HK-2 (cell line): ENCODE data around the gene NPIPA5.
A peak's percentile ranks its signal among the peaks of the same experiment; 100 is the strongest.
"Not testable (repeated sequence)": the region's sequence is repeated elsewhere in the genome, so short reads cannot be mapped to it uniquely, and the experiment has no call there.

ENCODE experiments used
- DNase-seq: peaks from one replicate; pipeline ENCODE4 v3.0.0-alpha.2; 2018; ENCODE audit not compliant: unreplicated experiment

NPIPA5 gene

DNA sequence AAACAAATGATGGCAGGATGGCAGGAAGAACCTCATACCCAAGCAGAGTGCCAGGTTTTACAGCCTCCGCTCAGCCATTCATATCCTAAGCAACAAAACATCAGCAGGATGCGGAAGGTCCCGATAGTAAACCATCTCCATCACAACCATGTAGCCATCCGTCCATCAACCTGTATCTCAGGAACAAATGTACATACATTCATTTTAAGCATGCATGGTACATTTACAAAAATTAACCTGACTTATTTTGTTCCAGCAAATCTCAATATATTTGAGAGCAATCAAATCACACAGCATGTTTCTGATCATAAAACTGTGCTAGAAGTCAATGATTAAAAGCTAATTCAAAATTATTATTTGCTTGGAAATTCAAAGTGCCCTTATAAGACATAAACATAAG lies at the start of gene NPIPA5:
NPIPA5 (minus strand) TSS at position 101 of the 400 bp plus-strand sequence; CDS start at position 101, 0 bp downstream.
- not testable (repeated sequence) for DNase-seq

DNA sequence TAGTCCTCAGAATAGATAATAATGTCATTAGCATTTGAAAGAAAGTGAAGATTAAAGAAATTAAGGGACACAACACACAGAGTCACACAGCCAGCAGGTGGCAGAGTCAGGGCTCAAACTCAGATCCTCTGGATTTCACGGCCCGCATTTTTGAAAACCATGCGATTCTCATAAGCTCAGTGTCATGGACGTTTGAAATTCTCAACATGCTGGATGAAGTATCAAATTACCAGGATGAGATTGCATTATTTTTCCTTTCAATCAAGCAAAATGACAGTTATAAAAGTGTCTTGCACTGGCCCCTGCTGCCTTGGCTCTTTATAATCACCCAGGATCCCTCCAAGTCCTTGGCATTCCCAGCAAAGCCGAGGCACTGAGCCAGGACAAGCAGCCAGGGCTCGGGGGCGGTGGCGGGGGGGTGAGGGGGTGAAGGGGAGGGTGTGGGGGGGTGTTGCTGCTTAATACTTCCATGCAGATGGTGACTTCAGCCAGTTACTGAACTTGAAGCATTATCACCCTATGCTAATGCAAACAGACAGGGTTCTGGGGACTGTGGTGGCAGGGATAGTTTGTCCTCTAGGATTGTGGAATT lies 49.6 kb upstream of the NPIPA5 start:
- no peak for DNase-seq

DNA sequence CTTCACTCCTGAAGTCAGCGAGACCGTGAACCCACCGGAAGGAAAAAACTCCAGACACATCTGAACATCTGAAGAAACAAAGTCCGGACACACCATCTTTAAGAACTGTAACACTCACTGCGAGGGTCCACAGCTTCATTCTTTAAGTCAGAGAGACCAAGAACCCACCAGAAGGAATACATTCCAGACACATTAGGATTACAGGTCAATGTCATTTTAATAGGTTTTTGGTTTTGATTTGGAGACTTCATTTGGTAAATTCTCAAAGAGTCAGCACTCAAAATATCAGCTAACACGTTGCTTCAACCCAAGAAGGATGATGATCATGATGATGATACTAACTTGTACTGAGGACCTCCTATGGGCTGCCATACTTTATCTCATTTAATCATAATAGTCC lies 48.7 kb upstream of the NPIPA5 start:
- no peak for DNase-seq

DNA sequence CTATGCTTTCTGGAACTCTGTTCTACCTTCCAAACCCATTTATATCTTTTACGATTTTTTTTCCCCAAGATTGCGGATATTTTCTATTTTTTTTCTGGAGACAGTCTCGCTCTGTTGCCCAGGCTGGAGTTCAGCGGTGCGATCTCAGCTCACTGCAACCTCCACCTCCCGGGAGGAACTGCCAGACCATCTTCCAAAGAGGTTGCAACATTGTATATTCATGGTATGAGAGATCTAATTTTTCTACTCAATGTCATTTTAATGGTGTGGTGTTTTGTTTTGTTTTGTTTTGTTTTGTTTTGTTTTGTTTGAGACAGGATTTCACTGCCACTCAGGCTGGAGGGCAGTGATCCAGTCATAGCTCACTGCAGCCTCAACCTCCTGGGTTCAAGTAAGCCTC lies 47.8 kb upstream of the NPIPA5 start:
- no peak for DNase-seq

DNA sequence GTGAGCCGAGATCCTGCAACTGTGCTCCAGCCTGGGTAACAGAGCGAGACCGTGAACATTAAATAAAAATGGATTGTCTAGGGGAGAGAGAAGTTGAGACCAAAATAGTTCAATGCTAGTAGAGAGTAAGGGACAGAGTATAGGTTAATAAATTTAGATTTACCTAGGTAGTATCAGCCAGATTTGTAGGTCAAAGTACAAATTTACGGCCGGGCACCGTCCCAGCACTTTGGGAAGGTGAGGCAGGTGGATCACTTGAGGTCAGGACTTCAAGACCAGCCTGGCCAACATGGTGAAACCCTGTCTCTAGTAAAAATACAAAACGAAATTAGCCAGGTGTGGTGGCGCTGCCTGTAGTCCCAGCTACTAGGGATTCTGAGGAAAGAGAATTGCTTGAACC lies 44.1 kb upstream of the NPIPA5 start:
- DNase-seq = no peak

DNA sequence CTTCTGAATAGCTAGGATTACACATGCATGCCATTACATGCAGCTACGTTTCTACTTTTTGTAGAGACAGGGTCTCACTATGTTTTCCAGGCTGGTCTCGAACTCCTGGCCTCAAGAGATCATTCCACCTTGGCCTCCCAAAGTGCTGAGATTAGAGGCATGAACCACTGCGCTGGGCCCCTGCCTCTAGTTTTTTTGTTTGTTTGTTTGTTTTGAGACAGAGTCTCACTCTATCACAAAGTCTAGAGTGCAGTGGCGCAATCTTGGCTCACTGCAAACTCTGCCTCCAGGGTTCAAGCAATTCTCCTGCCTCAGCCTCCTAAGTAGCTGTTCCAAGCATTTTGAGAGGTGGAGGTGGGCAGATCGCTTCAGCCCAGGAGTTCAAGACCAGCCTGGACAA lies 43.6 kb upstream of the NPIPA5 start:
- DNase-seq = not testable (repeated sequence)

DNA sequence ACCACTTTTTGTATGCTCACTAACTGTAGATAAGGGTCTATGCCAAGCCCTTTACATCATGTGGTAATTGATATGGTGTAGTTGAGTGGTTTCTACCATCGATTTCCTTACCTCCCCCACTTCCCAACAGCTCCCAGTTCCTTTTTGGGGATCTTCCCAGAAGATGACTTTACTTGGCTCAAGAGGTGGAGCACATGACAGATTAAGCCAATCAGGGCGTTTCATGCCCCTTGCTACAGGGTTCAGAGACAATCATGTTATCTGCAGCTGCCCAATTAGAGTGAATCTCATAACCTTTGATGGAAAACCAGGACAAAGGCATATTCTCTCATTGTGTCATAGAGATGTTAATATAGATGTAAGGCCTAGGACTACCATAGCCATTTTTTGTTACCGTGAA lies 40.1 kb upstream of the NPIPA5 start:
- no peak for DNase-seq

DNA sequence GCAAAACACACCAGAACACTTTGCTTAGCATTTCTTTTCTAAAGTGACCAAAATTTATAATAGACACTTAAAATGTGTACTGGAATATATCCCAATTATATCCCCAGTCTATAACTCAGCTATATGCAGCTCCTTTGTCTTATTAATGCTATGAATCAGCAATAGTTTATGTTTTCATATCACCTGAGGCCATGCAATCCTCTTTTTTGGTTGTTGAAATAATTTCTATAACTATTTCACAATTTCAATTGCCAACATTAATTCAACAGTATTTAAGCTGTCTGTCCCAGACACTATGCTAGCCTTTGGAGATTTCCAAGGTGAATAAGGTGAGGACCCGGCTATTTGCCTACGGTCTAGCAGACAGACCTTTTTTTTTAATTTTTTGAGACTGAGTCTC lies 39.1 kb upstream of the NPIPA5 start:
- DNase-seq = no peak

DNA sequence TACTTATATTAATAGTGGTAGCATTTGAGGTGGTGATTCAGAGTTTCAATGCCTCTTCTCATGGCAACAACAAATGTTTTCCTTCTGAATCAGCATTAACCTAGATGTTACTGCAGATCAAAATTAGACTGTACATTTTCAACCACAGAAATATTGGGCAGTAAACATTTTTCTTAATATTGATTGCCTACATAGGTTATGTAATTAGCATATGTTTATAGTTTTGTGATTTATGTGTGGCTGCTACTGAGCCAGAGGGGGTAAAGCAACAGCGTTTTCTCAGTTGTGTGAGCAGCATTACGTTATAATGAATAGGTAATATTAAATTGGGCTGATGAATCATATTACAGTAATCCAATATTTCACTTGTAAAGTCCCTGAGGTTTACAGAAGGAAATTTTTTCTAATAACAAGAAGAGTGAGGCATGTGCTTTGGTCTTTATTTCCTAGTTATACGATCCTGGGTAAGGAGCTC lies 37.5 kb upstream of the NPIPA5 start:
- no peak for DNase-seq

DNA sequence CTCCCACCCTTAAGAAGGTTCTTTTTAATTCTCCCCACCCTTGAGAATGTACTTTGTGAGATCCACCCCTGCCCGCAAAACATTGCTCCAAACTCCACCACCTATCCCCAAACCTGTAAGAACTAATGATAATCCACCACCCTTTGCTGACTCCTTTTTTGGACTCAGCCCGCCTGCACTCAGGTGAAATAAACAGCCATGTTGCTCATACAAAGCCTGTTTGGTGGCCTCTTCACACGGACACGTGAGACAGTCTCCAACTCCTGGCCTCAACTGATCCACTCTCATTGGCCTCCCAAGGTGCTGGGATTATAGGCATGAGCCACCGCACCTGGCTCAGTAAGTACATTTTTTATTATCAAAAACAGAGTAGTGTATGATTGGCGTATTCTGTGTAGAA lies 31.4 kb upstream of the NPIPA5 start:
- not testable (repeated sequence) for DNase-seq

DNA sequence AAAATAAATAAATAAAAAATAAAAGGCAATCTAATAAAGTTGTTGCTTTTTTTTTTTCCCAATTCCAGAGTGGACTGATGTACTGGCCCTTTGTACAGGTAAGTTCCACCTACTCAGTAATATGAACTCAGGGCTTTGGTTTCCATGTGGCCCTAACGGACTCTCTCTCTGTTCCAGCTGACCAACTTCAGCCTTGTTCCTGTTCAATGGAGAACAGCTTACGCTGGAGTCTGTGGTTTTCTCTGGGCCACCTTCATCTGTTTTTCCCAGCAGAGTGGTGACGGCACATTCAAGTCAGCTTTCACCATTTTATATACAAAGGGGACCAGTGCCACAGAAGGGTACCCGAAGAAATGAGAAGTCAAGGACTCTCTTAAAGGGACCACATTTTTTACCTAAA lies 29.7 kb upstream of the NPIPA5 start:
- DNase-seq = peak; percentile 10

DNA sequence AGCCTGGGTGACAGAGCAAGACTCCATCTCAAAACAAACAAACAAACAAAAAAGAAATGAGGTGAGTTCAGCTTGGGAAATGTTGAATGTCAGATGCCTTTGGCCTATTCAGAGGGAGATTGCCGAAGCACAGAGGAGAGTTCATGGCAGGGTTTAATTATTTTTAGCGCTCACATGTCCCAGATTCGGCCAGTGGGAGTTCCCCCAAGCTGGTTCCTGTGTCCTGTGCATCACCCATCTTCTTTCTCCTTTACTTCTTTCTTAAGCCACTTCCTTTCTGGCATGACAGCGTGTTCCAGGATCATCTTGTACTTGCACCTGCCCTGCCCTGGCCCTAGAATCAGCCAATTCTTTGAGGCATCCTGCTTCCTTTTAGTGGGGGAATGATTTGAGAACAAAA lies 26.7 kb upstream of the NPIPA5 start:
- no peak for DNase-seq

DNA sequence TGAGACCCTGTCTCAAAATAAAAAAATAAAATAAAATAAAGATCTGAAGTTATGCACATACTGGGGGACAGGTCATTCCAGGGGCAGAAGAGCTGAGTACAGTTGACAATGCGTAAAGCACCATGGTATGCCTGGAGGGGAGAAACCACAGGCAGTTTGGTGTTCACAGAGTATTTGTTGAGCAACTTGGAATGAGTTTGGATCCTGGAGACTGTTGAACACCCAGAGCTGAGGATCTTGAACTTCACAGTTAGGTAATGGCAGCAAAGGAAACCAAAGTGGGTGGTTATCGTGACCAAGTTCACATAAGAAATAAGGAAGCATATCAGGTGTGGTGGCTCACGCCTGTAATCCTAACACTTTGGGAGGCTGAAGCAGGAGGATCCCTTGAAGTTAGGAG lies 26.0 kb upstream of the NPIPA5 start:
- DNase-seq = not testable (repeated sequence)

DNA sequence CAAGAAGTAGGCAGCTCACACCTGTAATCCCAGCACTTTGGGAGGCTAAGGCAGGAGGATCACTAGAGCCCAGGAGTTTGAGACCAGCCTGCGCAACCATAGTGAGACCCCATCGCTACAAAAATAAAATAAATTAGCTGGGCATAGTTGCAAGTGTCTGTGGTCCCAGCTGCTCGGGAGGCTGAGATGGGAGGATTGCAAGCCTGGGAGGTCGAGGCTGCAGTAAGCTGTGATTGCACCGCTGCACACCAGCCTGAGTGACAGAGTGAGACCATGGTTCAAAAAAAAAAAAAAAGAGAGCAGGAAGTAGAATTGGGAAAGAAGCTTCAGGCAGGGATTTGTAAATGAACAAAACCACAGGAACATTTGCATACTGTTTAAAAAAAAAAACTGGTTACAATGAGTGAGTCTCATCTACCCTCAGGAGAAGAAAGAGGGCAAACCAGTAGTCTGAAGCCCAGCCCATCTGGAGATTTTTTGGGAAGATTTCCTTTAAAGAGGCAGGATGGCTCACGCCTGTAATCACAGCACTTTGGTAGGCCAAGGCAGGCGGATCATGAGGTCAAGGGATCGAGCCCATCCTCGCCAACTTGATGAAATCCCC lies 25.4 kb upstream of the NPIPA5 start:
- DNase-seq = no peak

DNA sequence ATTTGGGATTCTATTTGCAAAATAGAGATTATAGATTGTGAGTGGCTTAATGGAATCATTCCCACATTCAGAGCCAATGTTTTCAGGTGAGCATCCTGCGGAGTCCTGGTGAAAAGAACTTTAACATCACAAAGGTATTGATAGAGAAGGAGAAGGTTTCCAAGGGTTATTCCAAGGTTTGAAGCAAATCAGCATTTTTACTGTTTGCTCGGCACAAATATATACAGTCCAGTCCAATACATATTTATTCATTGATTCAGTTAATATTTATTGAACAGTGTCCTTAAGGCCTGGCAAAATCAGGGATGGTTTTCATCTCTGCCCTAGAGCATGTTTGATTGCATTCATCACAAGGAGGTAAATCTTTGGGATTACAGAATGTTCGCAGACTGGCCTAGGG lies 23.9 kb upstream of the NPIPA5 start:
- no peak for DNase-seq

DNA sequence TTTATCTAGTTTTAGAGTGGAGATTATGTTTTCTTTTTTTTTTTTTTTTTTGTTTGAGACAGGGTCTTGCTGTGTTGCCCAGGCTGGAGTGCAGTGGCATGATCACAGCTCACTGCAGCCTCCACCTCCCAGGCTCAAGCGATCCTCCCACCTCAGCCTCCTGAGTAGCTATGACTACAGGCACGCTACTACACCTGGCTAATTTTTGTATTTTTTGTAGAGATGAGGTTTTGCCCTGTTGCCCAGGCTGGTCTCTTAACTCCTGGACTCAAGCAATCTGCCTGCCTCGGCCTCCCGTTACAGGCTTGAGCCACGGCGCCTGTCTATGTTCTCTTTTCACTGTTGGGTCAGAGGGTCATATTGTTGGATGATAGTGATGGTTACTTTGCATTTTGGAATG lies 22.2 kb upstream of the NPIPA5 start:
- DNase-seq = not testable (repeated sequence)

DNA sequence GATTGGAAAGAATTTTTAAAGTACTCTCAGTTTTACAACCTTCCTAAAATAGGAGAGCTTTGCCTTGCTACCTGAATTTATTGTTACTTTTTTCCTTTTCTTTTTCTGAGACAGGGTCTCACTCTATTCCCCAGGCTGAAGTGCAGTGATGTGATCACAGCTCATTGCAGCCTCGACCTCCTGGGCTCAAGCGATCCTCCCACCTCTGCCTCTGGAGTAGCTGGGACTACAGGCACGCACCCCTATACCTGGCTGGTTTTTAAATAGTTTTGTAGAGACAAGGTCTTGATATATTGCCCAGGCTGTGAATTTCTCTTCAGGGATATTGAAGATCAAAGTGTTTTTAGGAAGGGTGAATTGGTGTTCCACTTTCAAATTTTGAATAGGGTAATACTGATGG lies 21.2 kb upstream of the NPIPA5 start:
- no peak for DNase-seq

DNA sequence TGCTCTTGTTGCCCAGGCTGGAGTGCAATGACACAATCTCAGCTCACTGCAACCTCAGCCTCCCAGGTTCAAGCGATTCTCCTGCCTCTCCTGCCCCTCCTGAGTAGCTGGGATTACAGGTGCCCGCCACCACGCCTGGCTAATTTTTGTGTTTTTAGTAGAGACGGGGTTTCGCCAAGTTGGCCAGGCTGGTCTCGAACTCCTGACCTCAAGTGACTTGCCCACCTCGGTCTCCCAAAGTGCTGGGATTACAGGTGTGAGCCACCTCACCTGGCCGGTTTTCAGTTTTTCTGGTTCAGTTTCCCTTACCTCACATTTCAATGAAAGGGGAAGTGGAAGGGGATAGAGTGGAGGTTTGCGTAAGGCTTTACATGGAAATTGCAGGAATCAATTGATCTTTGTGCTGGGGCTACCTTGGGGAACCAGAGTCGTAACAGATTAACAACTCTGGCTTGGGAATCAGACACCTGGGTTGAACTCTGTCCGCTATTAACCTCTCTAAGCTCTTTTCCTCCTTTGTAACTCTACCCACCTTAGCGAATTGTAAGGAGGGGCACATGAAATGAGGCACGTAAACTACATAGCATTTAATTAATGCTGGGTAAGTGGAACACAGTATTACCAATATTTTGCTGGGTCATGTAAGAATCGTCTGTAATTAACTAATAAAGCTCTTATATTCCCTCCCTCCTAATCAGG lies 20.7 kb upstream of the NPIPA5 start:
- no peak for DNase-seq

DNA sequence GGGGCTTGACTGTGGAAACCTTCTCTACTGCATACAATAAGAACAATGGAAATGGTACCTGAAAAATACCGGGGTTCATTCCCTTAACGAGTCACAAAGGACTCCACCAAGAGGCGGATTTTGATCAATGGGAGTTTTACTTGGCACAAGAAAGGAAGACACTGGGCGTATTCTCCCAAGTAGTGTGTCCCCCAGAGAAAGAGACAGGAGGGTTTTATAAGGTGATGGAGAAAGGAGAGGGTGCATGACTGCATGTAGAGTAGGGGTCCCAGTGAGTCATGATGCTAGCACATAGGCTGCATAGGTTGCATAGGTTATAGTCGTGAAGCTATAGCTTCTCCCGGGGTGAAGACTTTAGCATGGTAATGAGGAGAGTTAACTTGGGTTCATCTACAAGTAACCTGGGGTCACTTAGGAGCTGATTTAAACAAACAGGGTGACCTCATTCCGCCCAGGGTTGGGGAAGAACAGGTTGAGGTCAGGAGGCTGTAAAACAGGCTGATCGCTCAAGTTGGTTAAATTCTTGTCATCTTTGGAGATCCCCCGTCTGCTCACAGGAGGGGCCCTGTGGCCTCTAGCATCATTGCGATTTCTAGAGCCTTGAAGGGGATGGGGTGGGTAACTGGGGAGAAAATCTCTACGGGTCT lies 19.0 kb upstream of the NPIPA5 start:
- DNase-seq = no peak

DNA sequence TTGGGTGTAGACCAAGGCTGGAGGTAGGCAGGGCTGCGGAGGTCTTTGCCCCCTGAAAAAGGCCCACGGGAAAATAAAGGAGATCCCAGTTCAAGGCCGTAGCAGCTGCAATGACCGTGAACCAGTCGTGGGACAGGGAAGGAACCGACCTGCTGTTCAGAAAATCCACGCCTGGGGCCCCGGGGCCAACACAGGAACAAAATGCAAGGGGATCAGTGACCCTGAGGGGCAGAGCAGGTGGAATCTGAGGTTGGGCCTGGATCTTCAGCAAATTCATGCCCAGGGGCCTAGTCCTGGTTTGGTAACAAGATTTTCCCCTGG lies 18.4 kb upstream of the NPIPA5 start:
- DNase-seq = not testable (repeated sequence)

DNA sequence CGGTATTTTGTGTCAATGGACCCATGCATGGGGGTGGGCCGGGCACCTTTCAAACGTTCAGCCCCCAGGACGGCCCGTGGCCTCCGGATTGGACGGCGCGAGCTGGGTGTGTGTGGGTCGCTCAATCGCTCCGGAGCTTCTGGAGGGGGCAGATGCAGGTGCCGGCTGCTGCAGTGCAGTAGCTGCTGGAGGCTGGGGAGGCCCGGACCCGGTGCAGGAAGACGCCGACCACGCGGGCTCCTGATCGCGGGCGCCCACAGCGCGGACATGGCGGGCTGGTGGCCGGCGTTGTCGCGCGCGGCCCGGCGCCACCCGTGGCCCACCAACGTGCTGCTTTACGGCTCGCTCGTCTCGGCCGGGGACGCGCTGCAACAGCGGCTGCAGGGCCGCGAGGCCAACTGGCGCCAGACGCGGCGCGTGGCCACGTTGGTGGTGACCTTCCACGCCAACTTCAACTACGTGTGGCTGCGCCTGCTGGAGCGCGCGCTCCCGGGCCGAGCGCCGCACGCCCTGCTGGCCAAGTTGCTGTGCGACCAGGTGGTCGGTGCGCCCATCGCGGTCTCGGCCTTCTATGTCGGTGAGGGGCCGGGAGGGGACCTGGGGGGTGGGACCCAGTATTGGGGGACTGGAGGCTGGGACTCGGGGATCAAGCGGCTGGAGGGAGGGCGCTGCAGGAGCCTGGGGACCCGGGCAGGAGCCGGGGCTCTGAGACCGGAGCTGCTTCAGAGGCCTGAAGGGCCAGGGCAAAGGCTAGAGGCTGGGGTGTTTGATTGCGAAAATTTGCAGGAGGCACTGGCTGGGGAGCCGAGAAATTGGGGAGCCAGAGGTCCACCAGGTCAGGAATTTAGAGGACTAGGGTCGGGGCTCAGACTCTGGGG lies 17.8 kb upstream of the NPIPA5 start, which contains the start of gene MPV17L:
MPV17L (plus strand) TSS at position 124 of the 878 bp plus-strand sequence; CDS start at position 268, 144 bp downstream.
- DNase-seq = not testable (repeated sequence)

DNA sequence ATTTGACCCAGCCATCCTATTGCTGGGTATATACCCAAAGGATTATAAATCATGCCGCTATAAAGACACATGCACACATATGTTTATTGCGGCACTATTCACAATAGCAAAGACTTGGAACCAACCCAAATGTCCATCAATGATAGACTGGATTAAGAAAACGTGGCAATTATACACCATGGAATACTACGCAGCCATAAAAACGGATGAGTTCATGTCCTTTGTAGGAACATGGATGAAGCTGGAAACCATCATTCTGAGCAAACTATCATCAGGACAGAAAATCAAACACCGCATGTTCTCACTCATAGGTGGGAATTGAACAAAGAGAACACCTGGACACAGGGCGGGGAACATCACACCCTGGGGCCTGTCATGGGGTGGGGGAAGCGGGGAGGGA lies 14.9 kb upstream of the NPIPA5 start:
- not testable (repeated sequence) for DNase-seq
